PC-9 (cell line): ENCODE data around the gene ZNRF3.

ENCODE experiments used
- EZH2 ChIP-seq: fragments of 200-600 bp; sonication (generic); IDR thresholded peaks from 2 replicates; pipeline ENCODE4 v1.8.0; 2017; ENCODE audit warnings: antibody characterized with exemption, low read depth
- TF ChIP-seq, protein P1 (sequence below): fragments of 200-600 bp; sonication (generic); conservative IDR thresholded peaks from 2 replicates; pipeline ENCODE4 v1.6.1; 2017; ENCODE audit warnings: mixed run types, antibody characterized with exemption, mild to moderate bottlenecking, moderate library complexity

DNA sequence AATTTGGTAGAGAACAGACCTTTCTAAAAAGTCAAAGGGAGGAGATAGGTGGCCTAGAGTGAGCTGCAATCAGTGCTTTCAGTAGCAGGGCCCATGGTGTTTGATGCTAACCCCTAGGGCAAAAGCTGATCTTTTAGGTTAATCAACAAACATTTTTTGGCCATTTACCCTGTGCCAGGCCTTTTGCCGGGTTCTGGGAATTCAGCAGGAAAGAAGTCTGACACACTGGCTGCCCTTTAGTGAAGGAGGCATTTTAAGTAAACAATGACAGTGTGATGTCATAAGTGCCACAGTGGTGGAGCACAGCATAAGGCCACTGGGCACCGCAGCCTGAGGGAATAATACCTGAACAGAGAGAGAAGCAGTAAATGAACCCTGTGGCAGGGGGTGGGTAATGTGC, 149.2 kb downstream of the ZNRF3 start:
- TF ChIP-seq, protein P1, sequence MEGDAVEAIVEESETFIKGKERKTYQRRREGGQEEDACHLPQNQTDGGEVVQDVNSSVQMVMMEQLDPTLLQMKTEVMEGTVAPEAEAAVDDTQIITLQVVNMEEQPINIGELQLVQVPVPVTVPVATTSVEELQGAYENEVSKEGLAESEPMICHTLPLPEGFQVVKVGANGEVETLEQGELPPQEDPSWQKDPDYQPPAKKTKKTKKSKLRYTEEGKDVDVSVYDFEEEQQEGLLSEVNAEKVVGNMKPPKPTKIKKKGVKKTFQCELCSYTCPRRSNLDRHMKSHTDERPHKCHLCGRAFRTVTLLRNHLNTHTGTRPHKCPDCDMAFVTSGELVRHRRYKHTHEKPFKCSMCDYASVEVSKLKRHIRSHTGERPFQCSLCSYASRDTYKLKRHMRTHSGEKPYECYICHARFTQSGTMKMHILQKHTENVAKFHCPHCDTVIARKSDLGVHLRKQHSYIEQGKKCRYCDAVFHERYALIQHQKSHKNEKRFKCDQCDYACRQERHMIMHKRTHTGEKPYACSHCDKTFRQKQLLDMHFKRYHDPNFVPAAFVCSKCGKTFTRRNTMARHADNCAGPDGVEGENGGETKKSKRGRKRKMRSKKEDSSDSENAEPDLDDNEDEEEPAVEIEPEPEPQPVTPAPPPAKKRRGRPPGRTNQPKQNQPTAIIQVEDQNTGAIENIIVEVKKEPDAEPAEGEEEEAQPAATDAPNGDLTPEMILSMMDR, result no peak
- TF ChIP-seq EZH2, result no peak
